HepG2 (cell line): Measurements from ENCODE around the gene OSBPL5.

Experiments
- ASH2L ChIP-seq: fragments of 300-600, 200-600 bp; sonication (generic); IDR thresholded peaks from 2 replicates; pipeline ENCODE4 v1.7.0; 2017; ENCODE audit warnings: low read depth, mild to moderate bottlenecking, moderate library complexity, mixed read lengths, low read length; ENCODE audit not compliant: insufficient read length
- EP300 ChIP-seq, 3 experiments: sonication (generic) in 1 of 3; formaldehyde crosslinking in 1 of 3; IDR thresholded peaks; 2 replicates each; pipeline versions ENCODE4 v1.5.1 to v1.6.1; 2011 to 2020; ENCODE audit warnings: low read depth in 2 of 3, low read length in 2 of 3, borderline replicate concordance in 1 of 3, improper control_type of control experiment in 1 of 3, mild to moderate bottlenecking in 1 of 3, missing genetic modification reagents in 1 of 3, moderate library complexity in 1 of 3
- FOXA1 ChIP-seq, 2 experiments: fragments of 450-650 bp in 1 of 2; sonication (generic) in 1 of 2; formaldehyde crosslinking in 1 of 2; IDR thresholded peaks; 2 replicates each; pipeline versions ENCODE4 v1.4.0 to v1.6.1; 2016 to 2020; ENCODE audit warnings: missing genetic modification reagents in 1 of 2
- HNF4A ChIP-seq: sonication (generic); formaldehyde crosslinking; IDR thresholded peaks from 2 replicates; pipeline ENCODE4 v1.4.0; 2020; ENCODE audit warnings: missing genetic modification reagents
- KAT8 ChIP-seq: IDR thresholded peaks from 2 replicates; pipeline ENCODE4 v1.6.1; 2016; ENCODE audit warnings: missing genetic modification reagents, missing compliant biosample characterization
- POLR2A ChIP-seq, 2 experiments: IDR thresholded peaks; 2 replicates each; pipeline ENCODE4 v1.6.1; 2011; ENCODE audit warnings: low read depth in 2 of 2, low read length in 2 of 2, mild to moderate bottlenecking in 1 of 2, moderate library complexity in 1 of 2; ENCODE audit not compliant: insufficient read depth in 1 of 2
- SMAD9 ChIP-seq: sonication (generic); formaldehyde crosslinking; IDR thresholded peaks from 2 replicates; pipeline ENCODE4 v1.5.1; 2020; ENCODE audit warnings: mild to moderate bottlenecking, missing genetic modification reagents
- ZNF776 ChIP-seq: sonication (generic); formaldehyde crosslinking; IDR thresholded peaks from 2 replicates; pipeline ENCODE4 v1.4.0; 2020; ENCODE audit warnings: mild to moderate bottlenecking, missing genetic modification reagents
- TF ChIP-seq, protein P1 (sequence below): sonication (generic); formaldehyde crosslinking; IDR thresholded peaks from 2 replicates; pipeline ENCODE4 v1.9.0; 2021; ENCODE audit warnings: missing genetic modification reagents, borderline replicate concordance
- TF ChIP-seq, protein P2 (sequence below): sonication (generic); formaldehyde crosslinking; IDR thresholded peaks from 2 replicates; pipeline ENCODE4 v1.4.0; 2020; ENCODE audit warnings: missing genetic modification reagents
- TF ChIP-seq, protein P3 (sequence below): sonication (generic); formaldehyde crosslinking; IDR thresholded peaks from 2 replicates; pipeline ENCODE4 v1.5.0; 2020; ENCODE audit warnings: mild to moderate bottlenecking, missing genetic modification reagents, moderate library complexity

DNA sequence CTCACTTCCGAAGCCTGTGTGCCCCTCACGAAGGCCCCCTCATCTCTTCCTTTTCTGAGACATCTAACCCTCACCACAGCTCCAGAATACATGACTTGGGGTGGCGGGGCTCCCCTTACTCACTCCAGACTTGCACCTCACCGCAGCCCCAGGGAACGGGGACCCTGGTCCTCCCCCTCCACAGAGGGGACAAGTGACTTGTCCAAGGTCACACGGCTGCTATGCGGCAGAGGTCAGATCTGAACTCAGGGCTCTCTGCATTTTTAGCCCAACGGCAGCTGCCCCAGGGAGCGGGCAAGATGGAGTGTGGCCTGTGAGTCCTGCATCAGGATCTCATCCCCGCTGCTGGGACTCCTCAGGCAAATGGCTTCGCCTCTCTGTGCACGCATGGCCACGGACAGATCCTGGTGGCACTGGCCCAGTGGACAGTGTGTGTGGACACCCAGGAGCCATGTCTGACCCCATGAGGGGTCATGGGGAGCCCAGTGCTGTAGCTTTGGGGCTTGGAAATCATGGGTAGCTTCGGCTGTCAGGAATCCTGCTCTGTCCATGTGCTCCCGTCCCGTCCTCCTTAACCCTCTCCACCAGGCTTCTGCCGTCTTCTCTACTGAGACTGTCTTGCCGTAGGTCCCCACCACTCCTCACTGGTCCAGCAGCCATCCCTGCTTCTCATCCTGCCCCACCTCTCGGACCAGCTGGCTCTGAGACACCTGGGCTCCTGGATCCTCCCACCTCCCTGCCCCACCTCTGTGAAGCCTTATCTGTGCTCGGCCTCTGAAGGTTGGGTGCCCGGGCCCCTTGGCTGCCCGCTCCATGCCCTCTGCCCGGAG is 59.9 kb downstream of the OSBPL5 start:
- TF ChIP-seq, protein P1, sequence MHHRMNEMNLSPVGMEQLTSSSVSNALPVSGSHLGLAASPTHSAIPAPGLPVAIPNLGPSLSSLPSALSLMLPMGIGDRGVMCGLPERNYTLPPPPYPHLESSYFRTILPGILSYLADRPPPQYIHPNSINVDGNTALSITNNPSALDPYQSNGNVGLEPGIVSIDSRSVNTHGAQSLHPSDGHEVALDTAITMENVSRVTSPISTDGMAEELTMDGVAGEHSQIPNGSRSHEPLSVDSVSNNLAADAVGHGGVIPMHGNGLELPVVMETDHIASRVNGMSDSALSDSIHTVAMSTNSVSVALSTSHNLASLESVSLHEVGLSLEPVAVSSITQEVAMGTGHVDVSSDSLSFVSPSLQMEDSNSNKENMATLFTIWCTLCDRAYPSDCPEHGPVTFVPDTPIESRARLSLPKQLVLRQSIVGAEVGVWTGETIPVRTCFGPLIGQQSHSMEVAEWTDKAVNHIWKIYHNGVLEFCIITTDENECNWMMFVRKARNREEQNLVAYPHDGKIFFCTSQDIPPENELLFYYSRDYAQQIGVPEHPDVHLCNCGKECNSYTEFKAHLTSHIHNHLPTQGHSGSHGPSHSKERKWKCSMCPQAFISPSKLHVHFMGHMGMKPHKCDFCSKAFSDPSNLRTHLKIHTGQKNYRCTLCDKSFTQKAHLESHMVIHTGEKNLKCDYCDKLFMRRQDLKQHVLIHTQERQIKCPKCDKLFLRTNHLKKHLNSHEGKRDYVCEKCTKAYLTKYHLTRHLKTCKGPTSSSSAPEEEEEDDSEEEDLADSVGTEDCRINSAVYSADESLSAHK (CRISPR knock-in tag), result no peak
- TF ChIP-seq ZNF776 (CRISPR knock-in tag) (no peak), EP300 (IDR thresholded peaks at IDR 0.05; ENCODE audit: low read depth in 2 of 2, low read length in 2 of 2) (no peak), EP300 (CRISPR knock-in tag; IDR thresholded peaks at IDR 0.05; ENCODE audit: borderline replicate concordance) (no peak), HNF4A (no peak), SMAD9 (CRISPR knock-in tag) (no peak), KAT8 (CRISPR knock-in tag) (no peak), FOXA1 (IDR thresholded peaks at IDR 0.05) (no peak), FOXA1 (CRISPR knock-in tag; IDR thresholded peaks at IDR 0.05) (no peak), POLR2A (IDR thresholded peaks at IDR 0.05; ENCODE audit: insufficient read depth in 1 of 2, low read depth in 2 of 2, low read length in 2 of 2) (no peak), ASH2L (no peak)
- TF ChIP-seq, protein P2, sequence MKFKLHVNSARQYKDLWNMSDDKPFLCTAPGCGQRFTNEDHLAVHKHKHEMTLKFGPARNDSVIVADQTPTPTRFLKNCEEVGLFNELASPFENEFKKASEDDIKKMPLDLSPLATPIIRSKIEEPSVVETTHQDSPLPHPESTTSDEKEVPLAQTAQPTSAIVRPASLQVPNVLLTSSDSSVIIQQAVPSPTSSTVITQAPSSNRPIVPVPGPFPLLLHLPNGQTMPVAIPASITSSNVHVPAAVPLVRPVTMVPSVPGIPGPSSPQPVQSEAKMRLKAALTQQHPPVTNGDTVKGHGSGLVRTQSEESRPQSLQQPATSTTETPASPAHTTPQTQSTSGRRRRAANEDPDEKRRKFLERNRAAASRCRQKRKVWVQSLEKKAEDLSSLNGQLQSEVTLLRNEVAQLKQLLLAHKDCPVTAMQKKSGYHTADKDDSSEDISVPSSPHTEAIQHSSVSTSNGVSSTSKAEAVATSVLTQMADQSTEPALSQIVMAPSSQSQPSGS (CRISPR knock-in tag), result no peak
- TF ChIP-seq, protein P3, sequence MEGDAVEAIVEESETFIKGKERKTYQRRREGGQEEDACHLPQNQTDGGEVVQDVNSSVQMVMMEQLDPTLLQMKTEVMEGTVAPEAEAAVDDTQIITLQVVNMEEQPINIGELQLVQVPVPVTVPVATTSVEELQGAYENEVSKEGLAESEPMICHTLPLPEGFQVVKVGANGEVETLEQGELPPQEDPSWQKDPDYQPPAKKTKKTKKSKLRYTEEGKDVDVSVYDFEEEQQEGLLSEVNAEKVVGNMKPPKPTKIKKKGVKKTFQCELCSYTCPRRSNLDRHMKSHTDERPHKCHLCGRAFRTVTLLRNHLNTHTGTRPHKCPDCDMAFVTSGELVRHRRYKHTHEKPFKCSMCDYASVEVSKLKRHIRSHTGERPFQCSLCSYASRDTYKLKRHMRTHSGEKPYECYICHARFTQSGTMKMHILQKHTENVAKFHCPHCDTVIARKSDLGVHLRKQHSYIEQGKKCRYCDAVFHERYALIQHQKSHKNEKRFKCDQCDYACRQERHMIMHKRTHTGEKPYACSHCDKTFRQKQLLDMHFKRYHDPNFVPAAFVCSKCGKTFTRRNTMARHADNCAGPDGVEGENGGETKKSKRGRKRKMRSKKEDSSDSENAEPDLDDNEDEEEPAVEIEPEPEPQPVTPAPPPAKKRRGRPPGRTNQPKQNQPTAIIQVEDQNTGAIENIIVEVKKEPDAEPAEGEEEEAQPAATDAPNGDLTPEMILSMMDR, result no peak
